Measurements from ENCODE around the gene FARS2.

DNA sequence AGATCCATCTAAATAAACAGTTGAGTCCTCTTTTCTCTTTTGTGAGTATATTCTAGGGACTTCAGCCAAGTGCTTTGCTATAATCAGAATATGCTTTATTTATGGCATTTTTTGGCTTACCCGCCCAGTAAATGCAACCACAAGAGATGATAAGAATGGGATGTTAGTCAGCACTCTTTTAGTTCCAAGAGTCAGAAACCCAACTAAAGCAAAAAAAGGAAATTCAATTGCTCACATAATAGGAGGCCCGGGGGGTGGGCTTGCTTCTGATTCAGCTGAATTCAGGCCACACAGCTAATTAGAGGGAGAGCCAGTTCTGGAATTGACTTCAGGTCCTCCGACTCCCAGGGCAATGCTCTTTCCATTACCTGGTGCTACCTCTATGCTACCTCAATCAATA lies 250.6 kb downstream of the FARS2 start:
- TF ChIP-seq, protein P1, sequence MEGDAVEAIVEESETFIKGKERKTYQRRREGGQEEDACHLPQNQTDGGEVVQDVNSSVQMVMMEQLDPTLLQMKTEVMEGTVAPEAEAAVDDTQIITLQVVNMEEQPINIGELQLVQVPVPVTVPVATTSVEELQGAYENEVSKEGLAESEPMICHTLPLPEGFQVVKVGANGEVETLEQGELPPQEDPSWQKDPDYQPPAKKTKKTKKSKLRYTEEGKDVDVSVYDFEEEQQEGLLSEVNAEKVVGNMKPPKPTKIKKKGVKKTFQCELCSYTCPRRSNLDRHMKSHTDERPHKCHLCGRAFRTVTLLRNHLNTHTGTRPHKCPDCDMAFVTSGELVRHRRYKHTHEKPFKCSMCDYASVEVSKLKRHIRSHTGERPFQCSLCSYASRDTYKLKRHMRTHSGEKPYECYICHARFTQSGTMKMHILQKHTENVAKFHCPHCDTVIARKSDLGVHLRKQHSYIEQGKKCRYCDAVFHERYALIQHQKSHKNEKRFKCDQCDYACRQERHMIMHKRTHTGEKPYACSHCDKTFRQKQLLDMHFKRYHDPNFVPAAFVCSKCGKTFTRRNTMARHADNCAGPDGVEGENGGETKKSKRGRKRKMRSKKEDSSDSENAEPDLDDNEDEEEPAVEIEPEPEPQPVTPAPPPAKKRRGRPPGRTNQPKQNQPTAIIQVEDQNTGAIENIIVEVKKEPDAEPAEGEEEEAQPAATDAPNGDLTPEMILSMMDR (IDR thresholded peaks at IDR 0.05): no peak
- no peak for TF ChIP-seq POLR2A (IDR thresholded peaks at IDR 0.05)
